G401 (cell line): ENCODE results near the gene DOCK2. TPM values are rescaled to one million over a fixed set of nuclear protein-coding genes. Genes with fewer than 3 reads are reported as not detected.

Experiments
- DNase-seq: peaks from one replicate; pipeline ENCODE4 v3.0.0-alpha.2; 2015; ENCODE audit warnings: low spot score
- in situ Hi-C: cut with HindIII; loops from 2 replicates; pipeline ENCODE4 v1.10.0; 2016; ENCODE audit warnings: low sequenced_read_pairs, mixed read lengths
- total RNA-seq: library from RNA; depleted of rRNA; stranded (reverse); fragments of >200 nt; shearing (Covaris generic); gene quantifications from 2 replicates; pipeline ENCODE4 v1.2.3, GENCODE V29; 2014

Gene DOCK2
- total RNA-seq, 1 experiment from 2014 or later, result not detected

DNA sequence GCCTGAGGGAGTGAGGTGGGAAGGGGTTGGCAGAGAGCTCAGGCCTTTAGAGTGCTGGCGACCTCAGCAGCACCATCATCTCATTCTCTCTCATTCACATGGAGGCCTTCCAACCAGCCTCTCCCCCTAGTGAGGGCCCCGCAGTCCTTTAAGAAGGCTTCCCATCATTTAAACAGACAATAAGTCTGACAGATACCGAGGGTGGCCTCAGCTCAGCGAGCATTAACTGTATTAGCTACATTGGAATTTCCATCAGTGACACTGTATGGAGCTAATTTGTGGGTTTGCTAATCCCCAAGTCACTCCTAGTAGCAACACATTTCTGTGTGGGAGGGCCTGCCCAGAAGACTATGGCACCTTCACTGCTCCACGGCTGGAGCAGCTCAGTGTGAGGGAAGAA, 267.4 kb downstream of the DOCK2 start:
- in situ Hi-C loops, result no loop called here
- no peak for DNase-seq

DNA sequence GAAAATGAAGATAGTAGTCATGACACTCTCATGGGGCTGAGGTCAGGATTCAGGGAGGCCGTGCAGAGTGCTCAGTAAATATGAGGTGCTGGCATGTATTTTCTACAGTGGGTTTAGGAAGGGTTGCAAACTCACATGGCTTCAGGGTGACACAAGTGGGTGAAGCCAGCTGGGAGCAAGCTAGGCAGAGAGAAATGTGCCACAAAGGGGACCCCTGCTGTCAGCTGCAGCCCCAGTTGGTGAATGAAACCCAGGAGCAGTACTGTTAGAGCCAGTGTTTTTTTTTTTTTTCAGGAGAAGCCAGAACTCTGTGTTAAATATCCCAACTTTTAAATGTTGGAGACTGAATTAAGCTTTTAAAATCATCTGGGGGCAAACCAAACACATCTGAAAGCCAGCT, 267.9 kb downstream of the DOCK2 start:
- DNase-seq, result no peak
- in situ Hi-C loops, result no loop called here

DNA sequence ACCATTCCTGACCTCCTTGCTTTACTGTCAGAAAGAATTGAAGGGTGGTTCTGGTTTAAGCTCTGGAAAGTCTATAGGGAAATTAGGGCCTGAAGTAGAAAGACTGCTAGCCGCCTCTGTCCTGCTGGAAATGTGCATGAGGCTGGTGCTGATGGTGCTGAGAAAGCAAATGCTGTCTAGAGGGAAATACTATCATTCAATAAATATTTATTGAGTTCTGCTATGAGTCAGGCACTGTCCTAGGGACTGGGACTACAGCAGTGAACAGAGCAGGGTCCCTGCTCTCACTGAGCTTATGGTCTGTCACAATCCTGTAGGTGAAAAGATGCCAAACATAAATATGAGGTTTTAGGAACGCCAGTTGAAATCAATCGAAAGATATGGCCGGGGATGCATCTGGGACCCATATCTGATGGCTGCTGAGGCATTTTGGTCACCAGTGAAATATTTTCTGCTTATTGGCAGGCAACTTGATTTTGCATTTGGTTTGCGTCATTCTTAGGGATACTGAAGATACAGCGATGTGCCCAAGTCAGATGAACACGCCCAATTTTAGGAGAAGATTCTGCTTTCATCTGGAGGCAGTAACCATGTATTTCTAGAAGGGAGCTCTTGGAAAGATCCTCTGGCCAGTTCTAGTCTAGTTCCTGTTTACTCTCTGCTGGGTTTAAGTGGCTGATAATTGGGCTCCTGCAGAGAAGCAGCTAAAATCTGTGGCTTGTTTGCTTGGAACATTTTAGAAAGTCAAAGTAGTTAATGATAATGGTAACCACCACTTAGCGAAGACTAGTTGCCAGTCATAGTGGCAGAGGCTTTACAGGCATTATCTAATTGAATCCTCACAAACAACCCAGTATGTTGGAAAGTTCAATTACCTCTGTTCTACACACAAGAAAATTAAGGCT, 269.9 kb downstream of the DOCK2 start:
- in situ Hi-C loops, result no loop called here
- DNase-seq, result no peak

DNA sequence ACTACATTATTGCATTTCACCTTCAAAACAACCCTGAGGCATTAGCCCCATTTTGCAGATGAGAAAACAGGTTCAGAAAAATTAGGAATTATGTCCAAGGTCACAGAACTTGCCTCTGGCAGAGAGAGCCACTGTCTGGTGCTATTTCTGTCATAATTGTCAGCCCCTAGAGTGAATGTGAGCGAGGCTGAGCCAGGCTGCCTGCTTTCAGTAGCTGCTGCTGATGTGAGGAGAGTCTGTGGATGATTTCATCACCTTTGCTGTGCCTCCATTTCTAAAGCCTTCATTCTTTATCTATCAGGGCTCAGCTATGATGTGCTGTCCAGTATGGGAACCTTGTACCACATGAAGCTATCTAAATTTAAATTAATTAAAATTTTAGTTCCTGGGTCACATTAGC, 271.8 kb downstream of the DOCK2 start:
- no peak for DNase-seq
- in situ Hi-C loops, result no loop called here

DNA sequence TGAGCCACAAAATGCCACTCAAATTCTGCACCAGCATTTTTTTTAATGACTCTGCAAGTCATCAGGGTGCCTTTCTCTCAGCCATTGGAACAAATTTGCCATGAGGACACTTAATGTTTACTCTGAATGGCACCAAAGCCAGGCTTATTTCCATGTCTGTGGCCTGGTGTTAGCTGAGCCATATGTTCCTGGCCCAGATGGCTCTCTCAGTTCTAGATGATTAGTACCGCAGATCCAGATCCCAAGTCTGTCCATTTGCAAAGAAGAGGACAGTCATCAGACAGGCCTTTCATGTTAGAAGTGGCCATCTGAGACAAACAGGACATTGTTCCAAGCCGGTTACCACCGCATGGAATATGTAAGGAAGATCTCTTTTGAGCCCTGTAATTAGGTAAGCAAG, 272.9 kb downstream of the DOCK2 start:
- in situ Hi-C loops, result no loop called here
- peak; percentile 90 for DNase-seq

DNA sequence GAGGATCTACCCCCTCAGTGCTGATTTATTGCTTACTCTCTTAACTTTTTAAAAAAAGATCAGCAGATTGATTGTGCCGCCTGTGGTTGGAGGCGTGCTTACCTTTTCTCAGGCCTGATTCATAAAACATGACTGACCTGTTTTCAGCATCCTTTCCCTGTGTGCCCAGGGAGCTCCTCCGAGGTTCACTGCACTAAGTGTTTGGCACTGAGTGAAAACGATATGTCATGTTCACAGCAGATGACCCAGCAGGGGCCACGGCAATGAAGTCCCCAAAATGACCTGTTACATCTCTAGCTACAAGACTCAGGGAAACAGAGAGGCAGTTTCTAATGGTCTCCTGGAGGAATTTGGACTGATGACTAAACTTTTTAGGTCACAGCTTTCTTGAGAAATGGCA, 273.3 kb downstream of the DOCK2 start:
- in situ Hi-C loops, result no loop called here
- peak; percentile 81 for DNase-seq

DNA sequence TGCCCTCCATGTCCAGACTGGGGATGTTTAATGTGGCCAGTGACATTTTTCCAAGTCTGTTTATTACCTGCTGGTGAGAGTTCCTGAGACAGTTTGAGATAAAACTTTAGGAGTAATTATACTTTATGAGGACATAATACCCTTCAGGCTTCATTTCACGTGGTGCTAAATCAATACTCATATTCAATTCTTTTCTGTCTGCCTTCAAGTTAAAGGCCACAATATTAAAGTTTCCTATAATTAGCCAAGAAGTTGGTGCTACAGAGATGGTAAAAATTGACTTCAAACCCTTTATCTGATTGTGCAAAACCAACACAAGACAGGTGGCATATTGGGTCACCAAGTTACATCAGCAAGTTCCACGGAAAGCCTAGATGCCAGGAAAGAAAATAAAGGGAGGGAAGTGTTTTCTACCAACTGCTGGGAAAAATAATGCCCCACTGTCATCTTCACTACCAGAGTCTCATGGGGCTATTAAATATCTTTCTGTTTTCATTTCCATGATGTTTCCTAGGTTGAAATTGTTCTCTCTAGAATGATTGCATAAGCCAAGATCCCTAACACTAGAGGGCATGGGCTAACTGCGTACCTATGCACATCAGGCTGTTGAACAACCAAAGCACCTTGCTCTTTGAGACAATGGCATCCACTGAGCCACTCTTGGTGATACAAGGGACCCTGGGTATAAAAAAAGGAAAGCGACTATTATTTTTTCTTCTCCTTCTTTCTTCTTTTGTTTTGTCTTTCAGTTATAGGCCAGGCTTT, 274.6 kb downstream of the DOCK2 start:
- in situ Hi-C loops, result no loop called here
- DNase-seq, result no peak

DNA sequence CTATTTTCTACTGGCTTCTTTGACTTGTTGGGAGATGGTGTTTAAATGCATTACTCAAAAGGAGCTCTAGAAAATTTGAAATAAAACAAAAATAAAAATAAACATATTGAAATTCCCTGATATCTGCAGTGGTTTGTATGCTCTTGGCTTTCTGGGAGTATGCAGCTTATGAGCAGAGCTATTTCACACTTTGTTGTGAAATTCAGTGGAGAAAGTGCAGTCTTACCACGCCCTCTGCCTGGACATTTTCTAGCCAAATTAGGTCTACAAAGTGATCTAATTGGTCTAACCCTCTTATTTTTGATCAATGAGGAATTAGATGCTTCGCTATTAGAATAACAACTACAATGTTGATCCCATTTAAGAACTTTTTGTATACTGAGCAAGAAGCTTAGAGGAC, 276.4 kb downstream of the DOCK2 start:
- in situ Hi-C loops, result no loop called here
- DNase-seq, result no peak

DNA sequence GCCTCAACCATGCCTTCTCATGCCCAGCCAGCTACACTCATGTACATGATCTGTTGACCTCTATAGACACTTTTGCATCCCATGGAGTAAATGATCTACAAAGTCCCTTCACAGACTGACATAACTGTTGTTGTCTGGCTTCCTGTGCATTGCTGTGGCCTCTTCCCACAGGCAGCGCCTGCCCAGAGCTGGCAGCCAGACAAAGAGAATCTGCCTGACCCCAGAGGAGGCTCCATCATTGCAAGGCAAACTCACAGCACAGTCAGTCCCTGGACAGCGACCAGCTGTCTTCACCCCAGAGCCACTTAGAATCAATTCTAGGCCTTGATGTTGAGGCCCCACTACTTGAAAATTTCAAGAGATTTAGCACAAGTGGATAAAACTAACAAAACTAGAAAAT, 277.7 kb downstream of the DOCK2 start:
- in situ Hi-C loops, result no loop called here
- peak; percentile 18 for DNase-seq

DNA sequence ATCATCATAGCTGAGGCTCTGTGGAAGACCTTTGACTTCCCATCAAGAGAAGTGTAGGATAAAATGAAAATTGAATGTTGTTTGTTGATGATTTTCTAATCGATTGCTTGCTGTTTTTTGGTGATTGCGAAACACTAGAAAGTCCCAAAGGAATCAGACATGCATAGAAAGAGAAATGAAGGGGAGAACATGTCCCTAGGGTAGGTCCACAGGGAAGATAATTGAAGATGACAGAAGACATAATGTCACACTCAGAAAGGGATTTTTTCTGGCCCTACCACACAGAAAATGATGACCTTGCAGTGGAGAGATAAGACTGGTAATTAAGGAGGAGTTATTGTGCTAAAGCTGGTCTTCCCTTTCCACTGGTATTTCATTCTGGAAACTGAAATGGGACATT, 280.4 kb downstream of the DOCK2 start:
- in situ Hi-C loops, result no loop called here
- DNase-seq, result no peak

DNA sequence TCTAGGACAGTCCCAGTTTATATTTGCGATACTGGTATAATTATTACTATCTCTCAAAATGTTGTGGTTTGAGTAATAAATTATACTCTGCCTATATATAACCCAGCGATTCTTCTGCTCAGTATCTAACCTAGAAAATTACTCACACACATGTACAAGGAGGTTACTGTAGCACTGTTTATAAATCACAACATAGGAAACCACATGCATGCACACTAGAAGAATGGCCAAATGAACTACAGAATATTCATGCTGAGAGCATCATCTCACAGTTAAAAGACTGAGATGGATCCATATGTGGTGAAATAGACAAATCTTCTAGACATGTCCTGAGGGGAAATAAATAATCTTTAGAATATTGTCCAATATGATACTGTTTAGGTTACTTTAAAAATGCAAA, 281.2 kb downstream of the DOCK2 start:
- DNase-seq, result no peak
- in situ Hi-C loops, result no loop called here

DNA sequence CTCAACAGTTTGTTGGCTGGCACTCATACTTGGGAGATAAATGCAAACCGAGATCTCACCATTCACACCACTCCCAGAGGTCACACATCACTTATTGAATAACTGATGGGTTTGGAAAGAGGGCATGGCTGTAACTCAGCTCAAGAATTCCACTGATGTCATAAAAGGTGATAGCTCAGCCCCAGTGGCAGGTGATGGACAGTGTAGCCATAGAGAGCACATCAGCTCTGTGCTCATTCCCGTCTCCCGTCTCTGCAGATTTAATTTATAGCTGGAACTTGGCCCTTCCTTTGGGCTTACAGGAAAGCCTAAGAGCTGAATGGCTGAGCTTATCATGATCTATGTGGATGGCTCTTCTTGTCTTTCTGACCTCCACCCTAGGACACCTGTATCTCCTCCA, 283.4 kb downstream of the DOCK2 start:
- DNase-seq, result no peak
- in situ Hi-C loops, result no loop called here

DNA sequence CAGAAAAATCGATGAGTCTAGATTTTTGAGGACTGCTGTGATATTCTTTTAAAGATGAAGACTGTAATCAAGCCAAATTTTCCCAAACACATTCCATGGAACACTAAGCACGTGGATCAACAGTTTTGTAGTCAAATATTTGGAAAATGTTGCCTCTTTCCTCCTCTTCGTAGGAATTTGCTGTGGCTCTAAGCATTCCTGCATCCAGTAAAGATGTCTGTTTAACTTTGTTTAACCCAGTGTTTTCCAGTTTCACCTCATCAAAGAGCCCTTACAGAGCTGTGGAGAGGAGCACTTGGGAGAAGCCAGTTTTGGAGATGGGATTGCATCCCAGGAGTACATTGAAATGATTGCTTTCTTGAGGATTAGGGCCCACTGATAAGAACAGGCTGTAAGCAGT, 284.3 kb downstream of the DOCK2 start:
- DNase-seq, result no peak
- in situ Hi-C loops, result no loop called here

DNA sequence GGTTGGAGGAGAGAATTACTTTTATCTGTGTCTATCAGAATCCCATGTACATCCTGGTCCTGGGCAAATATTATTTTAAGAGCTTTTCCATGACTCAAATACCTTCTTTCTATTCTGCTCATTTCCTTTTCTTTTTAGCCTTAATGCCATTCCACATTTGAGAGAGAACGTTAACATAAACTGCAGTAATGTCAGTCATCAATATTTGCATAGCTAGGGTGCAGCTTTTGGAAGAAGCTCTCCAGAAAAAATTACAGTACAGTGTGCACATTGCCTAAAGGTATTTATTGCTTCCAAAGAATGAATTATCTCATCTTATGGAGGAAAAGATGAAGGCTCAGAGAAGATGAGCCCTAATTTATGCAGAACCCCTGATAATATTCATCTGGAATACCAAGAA, 284.9 kb downstream of the DOCK2 start:
- in situ Hi-C loops, result no loop called here
- DNase-seq, result no peak

DNA sequence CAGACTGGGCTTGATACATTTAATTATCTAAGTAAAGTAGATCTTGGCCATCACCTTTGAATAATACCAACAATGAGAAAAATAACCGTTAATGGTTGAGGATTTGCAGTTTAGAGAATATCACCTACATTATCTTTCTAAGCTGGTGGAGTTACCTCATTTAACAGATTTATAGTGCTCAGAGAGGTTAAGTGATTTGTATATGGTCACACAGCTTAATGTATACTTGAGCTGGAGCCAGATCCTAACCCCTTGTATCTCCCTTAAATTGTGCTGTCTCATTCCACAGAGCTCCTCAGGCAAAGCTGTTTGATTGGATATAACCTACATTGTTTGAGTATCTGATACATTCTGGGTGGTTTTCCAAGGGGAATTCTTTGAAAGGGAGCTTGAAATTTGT, 285.4 kb downstream of the DOCK2 start:
- in situ Hi-C loops, result no loop called here
- no peak for DNase-seq

DNA sequence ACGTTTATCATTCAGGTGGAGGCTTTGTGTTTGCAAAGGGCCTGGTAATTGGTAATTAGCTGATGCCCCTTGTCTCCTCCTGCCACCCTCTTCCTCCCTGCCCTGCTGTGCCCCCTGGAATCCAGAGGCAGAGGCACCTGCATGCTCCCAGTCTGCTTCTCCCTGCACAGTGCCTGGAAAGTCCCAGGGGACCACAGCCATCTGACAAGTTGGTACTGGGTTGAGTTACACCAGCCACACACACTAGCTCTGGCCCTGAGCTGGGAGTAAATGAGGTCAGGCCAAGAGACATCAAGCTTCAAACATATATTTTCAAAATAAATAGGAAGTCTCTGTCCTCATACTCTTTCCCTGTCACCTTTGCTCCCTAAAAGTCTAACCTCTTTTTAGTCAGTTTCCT, 286.9 kb downstream of the DOCK2 start:
- in situ Hi-C loops, result no loop called here
- no peak for DNase-seq

DNA sequence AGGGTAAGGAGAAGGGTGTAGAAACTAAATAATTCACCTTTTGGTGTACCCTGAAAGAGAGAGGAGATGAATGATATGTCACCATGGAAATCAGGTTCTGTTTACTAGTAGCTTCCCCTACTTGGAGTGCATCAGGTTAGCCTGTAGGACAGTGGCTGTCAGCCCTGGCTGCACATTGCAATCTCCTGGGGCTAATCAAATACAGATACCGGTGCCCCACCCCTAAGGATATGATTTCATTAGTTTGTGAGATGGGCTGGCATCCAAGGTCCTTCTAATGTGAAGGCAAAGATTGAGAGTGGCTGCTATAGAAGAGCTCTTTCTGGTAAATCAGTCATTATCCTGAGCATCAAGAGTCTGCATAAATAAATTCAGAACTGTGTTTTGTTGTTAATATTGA, 296.1 kb downstream of the DOCK2 start:
- DNase-seq, result no peak
- in situ Hi-C loops, result no loop called here

DNA sequence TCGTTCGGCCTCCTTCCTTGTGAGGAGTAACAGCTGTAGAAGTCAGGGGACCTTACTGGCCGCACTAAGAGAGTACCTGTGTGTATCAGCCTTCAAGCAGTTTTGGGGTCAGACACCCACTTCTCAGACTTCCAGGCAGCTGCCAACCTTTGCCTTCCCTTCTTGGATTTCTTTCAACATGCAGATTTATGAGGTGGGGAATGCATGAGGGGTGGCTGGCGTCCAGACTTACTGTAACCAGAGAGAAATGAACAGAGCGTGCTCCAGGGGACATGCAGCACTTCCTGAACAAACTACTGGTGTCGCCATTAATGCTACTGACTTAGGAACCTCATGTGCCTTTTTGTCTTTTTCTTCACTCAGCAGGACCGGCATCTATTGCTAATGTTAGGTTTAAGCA, 296.5 kb downstream of the DOCK2 start:
- DNase-seq, result no peak
- in situ Hi-C loops, result no loop called here

DNA sequence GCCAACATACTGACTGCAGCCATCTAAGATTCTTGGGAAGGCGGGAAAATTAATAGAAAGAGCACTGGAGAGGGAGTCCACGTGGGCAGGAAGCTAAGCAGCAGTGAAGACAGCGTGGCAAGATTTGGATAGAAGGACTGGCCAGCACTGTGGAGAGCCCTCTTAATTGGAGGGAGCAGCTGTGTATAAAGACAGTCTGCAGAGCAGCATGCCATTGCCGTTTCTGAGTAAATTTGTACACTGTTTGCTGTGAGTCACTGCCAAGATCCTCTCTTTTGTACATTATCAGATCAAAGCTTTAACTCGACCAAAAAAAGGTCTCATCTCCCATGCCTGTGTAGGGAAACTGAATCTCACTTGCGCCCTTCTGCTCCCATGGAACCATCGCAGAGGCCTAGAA, 297.9 kb downstream of the DOCK2 start:
- DNase-seq, result no peak
- in situ Hi-C loops, result no loop called here

DNA sequence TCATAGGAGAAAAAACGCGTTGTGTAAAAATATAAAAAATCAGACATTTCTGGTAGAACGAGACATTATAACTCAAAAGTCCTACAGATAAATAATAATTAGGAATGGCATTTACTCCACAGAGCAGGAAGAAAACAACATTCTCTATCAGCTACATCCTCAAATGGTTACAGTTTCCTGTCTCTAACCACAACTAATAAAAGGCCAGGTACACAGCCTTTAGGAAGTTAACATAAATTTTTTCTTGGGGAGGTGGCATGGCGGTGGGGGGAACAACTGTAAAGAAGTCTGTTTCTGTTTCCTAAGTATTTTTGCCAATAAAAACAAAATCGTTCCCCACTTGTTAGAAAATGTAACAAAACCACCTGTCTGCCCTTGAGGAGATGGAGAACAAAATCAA, 298.7 kb downstream of the DOCK2 start:
- no peak for DNase-seq
- in situ Hi-C loops, result no loop called here

DNA sequence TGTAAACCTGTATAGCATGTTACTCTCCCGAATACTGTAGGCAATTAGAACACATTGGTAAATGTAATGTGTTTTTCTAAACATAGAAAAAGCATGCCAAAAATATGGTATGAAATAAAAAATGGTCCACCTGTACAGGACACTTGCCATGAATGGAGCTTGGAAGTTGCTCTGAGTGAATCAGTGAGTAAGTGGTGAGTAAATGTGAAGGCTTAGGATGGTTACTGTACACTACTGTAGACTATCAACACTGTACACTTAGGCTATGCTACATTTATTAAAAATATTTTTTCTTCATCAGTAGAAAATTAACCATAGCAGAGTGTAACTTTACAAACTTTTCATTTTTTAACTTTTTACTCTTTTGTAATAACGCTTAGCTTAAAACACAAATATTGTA, 301.4 kb downstream of the DOCK2 start:
- DNase-seq, result no peak
- in situ Hi-C loops, result no loop called here
